ENCODE results near the gene EFNA3.
"Not testable (repeated sequence)": the region's sequence is repeated elsewhere in the genome, so short reads cannot be mapped to it uniquely, and the experiment has no call there.

EFNA3 gene

GRCh38 chr1:155110826-155111225 lies 32.2 kb downstream of the EFNA3 start:
- no peak for DNase-seq (ENCODE audit: low read depth)

GRCh38 chr1:155113450-155113980 lies 34.9 kb downstream of the EFNA3 start:
- DNase-seq (ENCODE audit: low read depth): no peak

- no peak for DNase-seq (ENCODE audit: low read depth)
Measured at GRCh38 chr1:155116113-155116764, 37.6 kb downstream of the EFNA3 start.

GRCh38 chr1:155117610-155118009 lies 39.0 kb downstream of the EFNA3 start:
- no peak for DNase-seq (ENCODE audit: low read depth)

- not testable (repeated sequence) for DNase-seq (ENCODE audit: low read depth)
Measured at GRCh38 chr1:155118090-155118489, 39.5 kb downstream of the EFNA3 start.

GRCh38 chr1:155120253-155120652 lies 41.6 kb downstream of the EFNA3 start:
- DNase-seq (ENCODE audit: low read depth): no peak

- no peak for DNase-seq (ENCODE audit: low read depth)
Measured at GRCh38 chr1:155121249-155121648, 42.6 kb downstream of the EFNA3 start.

- no peak for DNase-seq (ENCODE audit: low read depth)
Measured at GRCh38 chr1:155122308-155122707, 43.7 kb downstream of the EFNA3 start.

- no peak for DNase-seq (ENCODE audit: low read depth)
Measured at GRCh38 chr1:155123801-155124200, 45.2 kb downstream of the EFNA3 start.

GRCh38 chr1:155124503-155125463 lies 46.1 kb downstream of the EFNA3 start:
- DNase-seq (ENCODE audit: low read depth): no peak

- DNase-seq (ENCODE audit: low read depth): no peak
Measured at GRCh38 chr1:155125511-155125945, 46.9 kb downstream of the EFNA3 start.

- DNase-seq (ENCODE audit: low read depth): no peak
Measured at GRCh38 chr1:155125946-155126555, 47.4 kb downstream of the EFNA3 start.

GRCh38 chr1:155126556-155127104 lies 48.0 kb downstream of the EFNA3 start:
- no peak for DNase-seq (ENCODE audit: low read depth)

- no peak for DNase-seq (ENCODE audit: low read depth)
Measured at GRCh38 chr1:155127105-155127966, 48.7 kb downstream of the EFNA3 start, which contains the start of gene EFNA1. Gene EFNA1, plus strand, starts transcription at chr1:155127876. Its CDS starts 102 bp downstream, at chr1:155127978.

GRCh38 chr1:155127967-155128754 lies 49.5 kb downstream of the EFNA3 start:
- no peak for DNase-seq (ENCODE audit: low read depth)

- no peak for DNase-seq (ENCODE audit: low read depth)
Measured at GRCh38 chr1:155128755-155129473, 50.3 kb downstream of the EFNA3 start.

- DNase-seq (ENCODE audit: low read depth): no peak
Measured at GRCh38 chr1:155130272-155131006, 51.8 kb downstream of the EFNA3 start.

GRCh38 chr1:155131285-155131684 lies 52.6 kb downstream of the EFNA3 start:
- no peak for DNase-seq (ENCODE audit: low read depth)

GRCh38 chr1:155131856-155132255 lies 53.2 kb downstream of the EFNA3 start:
- no peak for DNase-seq (ENCODE audit: low read depth)
